ENCODE measurements around the gene INPP5B.

GRCh38 chr1:37930246-37931101 is 16.4 kb downstream of the INPP5B start:
- TF ChIP-seq CTCF (conservative IDR thresholded peaks at IDR 0.05; ENCODE audit: low read depth in 2 of 2) (no peak), EZH2 (IDR thresholded peaks at IDR 0.05; ENCODE audit: low read depth, unreplicated experiment) (no peak), POLR2AphosphoS5 (IDR thresholded peaks at IDR 0.05; ENCODE audit: low read depth) (no peak), NANOG (IDR thresholded peaks at IDR 0.05; ENCODE audit: borderline replicate concordance) (no peak), ZNF331 (CRISPR knock-in tag; IDR thresholded peaks at IDR 0.05; ENCODE audit: low read depth) (no peak), REST (IDR thresholded peaks at IDR 0.05; ENCODE audit: unreplicated experiment) (no peak), EZH2phosphoT487 (IDR thresholded peaks at IDR 0.05; ENCODE audit: unreplicated experiment) (no peak), CREB1 (CRISPR knock-in tag; IDR thresholded peaks at IDR 0.05; ENCODE audit: low read depth) (no peak), JUNB (IDR thresholded peaks at IDR 0.05; ENCODE audit: unreplicated experiment) (no peak), STAT1 (IDR thresholded peaks at IDR 0.05; ENCODE audit: unreplicated experiment) (no peak), ZNF114 (CRISPR knock-in tag; IDR thresholded peaks at IDR 0.05) (no peak)
- TF ChIP-seq, protein P1, sequence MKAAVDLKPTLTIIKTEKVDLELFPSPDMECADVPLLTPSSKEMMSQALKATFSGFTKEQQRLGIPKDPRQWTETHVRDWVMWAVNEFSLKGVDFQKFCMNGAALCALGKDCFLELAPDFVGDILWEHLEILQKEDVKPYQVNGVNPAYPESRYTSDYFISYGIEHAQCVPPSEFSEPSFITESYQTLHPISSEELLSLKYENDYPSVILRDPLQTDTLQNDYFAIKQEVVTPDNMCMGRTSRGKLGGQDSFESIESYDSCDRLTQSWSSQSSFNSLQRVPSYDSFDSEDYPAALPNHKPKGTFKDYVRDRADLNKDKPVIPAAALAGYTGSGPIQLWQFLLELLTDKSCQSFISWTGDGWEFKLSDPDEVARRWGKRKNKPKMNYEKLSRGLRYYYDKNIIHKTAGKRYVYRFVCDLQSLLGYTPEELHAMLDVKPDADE (IDR thresholded peaks at IDR 0.05): no peak
- TF ChIP-seq, protein P2, sequence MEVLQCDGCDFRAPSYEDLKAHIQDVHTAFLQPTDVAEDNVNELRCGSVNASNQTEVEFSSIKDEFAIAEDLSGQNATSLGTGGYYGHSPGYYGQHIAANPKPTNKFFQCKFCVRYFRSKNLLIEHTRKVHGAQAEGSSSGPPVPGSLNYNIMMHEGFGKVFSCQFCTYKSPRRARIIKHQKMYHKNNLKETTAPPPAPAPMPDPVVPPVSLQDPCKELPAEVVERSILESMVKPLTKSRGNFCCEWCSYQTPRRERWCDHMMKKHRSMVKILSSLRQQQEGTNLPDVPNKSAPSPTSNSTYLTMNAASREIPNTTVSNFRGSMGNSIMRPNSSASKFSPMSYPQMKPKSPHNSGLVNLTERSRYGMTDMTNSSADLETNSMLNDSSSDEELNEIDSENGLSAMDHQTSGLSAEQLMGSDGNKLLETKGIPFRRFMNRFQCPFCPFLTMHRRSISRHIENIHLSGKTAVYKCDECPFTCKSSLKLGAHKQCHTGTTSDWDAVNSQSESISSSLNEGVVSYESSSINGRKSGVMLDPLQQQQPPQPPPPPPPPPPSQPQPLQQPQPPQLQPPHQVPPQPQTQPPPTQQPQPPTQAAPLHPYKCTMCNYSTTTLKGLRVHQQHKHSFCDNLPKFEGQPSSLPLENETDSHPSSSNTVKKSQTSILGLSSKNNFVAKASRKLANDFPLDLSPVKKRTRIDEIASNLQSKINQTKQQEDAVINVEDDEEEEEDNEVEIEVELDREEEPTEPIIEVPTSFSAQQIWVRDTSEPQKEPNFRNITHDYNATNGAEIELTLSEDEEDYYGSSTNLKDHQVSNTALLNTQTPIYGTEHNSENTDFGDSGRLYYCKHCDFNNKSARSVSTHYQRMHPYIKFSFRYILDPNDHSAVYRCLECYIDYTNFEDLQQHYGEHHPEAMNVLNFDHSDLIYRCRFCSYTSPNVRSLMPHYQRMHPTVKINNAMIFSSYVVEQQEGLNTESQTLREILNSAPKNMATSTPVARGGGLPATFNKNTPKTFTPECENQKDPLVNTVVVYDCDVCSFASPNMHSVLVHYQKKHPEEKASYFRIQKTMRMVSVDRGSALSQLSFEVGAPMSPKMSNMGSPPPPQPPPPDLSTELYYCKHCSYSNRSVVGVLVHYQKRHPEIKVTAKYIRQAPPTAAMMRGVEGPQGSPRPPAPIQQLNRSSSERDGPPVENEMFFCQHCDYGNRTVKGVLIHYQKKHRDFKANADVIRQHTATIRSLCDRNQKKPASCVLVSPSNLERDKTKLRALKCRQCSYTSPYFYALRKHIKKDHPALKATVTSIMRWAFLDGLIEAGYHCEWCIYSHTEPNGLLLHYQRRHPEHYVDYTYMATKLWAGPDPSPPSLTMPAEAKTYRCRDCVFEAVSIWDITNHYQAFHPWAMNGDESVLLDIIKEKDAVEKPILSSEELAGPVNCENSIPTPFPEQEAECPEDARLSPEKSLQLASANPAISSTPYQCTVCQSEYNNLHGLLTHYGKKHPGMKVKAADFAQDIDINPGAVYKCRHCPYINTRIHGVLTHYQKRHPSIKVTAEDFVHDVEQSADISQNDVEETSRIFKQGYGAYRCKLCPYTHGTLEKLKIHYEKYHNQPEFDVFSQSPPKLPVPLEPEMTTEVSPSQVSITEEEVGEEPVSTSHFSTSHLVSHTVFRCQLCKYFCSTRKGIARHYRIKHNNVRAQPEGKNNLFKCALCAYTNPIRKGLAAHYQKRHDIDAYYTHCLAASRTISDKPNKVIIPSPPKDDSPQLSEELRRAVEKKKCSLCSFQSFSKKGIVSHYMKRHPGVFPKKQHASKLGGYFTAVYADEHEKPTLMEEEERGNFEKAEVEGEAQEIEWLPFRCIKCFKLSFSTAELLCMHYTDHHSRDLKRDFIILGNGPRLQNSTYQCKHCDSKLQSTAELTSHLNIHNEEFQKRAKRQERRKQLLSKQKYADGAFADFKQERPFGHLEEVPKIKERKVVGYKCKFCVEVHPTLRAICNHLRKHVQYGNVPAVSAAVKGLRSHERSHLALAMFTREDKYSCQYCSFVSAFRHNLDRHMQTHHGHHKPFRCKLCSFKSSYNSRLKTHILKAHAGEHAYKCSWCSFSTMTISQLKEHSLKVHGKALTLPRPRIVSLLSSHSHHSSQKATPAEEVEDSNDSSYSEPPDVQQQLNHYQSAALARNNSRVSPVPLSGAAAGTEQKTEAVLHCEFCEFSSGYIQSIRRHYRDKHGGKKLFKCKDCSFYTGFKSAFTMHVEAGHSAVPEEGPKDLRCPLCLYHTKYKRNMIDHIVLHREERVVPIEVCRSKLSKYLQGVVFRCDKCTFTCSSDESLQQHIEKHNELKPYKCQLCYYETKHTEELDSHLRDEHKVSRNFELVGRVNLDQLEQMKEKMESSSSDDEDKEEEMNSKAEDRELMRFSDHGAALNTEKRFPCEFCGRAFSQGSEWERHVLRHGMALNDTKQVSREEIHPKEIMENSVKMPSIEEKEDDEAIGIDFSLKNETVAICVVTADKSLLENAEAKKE (CRISPR knock-in tag; IDR thresholded peaks at IDR 0.05): no peak
